GM12878 (cell line): ENCODE measurements around the gene C1GALT1. TPM values are rescaled to one million over a fixed set of nuclear protein-coding genes. Genes with fewer than 3 reads are reported as not detected.

Experiments used
- ATAC-seq: fragments of 200-7000 bp; cut with Tn5 transposase; 3 replicates; pipeline ENCODE4 v1.9.1; 2020; ENCODE audit warnings: mild to moderate bottlenecking, moderate library complexity
- BruUV-seq: library from RNA; stranded (reverse); fragments of 400-500 nt; replicated peaks from 2 replicates; lab custom pipeline; 2021; lab: Mats Ljungman, UMichigan
- CTCF ChIA-PET: fragments of 300-600 bp; sonication (Branson Sonifier 250); formaldehyde crosslinking; extraction: SDS; loops from one replicate; lab custom pipeline; 2021; ENCODE audit warnings: inconsistent platforms; lab: Yijun Ruan, JAX
- POLR2A ChIA-PET: fragments of 350-600 bp; formaldehyde crosslinking; extraction: SDS; loops from one replicate; lab custom pipeline; 2021; ENCODE audit warnings: inconsistent platforms; lab: Charles Lee
- RAD21 ChIA-PET: fragments of 300-600 bp; sonication (Branson Sonifier 250); formaldehyde crosslinking; loops from one replicate; lab custom pipeline; 2023; ENCODE audit warnings: antibody characterized with exemption; ENCODE audit not compliant: unreplicated experiment; lab: Charles Lee
- SMC1A ChIA-PET: fragments of 300-600 bp; sonication (Branson Sonifier 250); formaldehyde crosslinking; loops from one replicate; lab custom pipeline; 2023; ENCODE audit not compliant: unreplicated experiment, uncharacterized antibody; lab: Charles Lee
- DNase-seq: peaks from one replicate; pipeline ENCODE4 v3.0.0-alpha.2; 2011; ENCODE audit warnings: low read depth, low spot score
- FAIRE-seq: peaks from 3 replicates; lab custom pipeline; 2011; peaks lifted over from hg19 to GRCh38; lab: Jason Lieb, UNC
- H2AFZ ChIP-seq: 2 replicates; pipeline ENCODE4 v1.6.0; 2011; ENCODE audit warnings: low read depth, low read length, control low read depth; ENCODE audit not compliant: control insufficient read depth
- H3K27ac ChIP-seq: 2 replicates; pipeline ENCODE4 v1.5.1; 2011; ENCODE audit warnings: control low read depth; ENCODE audit not compliant: control insufficient read depth, insufficient read depth
- H3K27me3 ChIP-seq, 2 experiments: replicated peaks in 1 of 2; 2 replicates each; pipeline versions ENCODE4 v1.6.0 to v1.6.1; 2011; ENCODE audit warnings: low read length in 1 of 2; ENCODE audit not compliant: control insufficient read depth in 2 of 2, insufficient read depth in 2 of 2
- H3K36me3 ChIP-seq, 2 experiments: 2 replicates each; pipeline ENCODE4 v1.5.1; 2011; ENCODE audit warnings: low read length in 1 of 2; ENCODE audit not compliant: control insufficient read depth in 2 of 2, insufficient read depth in 2 of 2
- H3K4me1 ChIP-seq: 2 replicates; pipeline ENCODE4 v1.6.1; 2011; ENCODE audit warnings: mild to moderate bottlenecking, low read length, moderate library complexity, mixed read lengths; ENCODE audit not compliant: control insufficient read depth, insufficient read depth
- H3K4me2 ChIP-seq: 2 replicates; pipeline ENCODE4 v1.6.0; 2011; ENCODE audit warnings: control low read depth; ENCODE audit not compliant: control insufficient read depth, insufficient read depth
- H3K4me3 ChIP-seq: fragments of 200-600 bp; sonication (generic); 2 replicates; pipeline ENCODE4 v1.5.1; 2016
- H3K79me2 ChIP-seq: 2 replicates; pipeline ENCODE4 v1.6.0; 2011; ENCODE audit warnings: low read length; ENCODE audit not compliant: control insufficient read depth, insufficient read depth
- H3K9ac ChIP-seq: 2 replicates; pipeline ENCODE4 v1.8.0; 2011; ENCODE audit warnings: low read length, control low read depth, mixed read lengths; ENCODE audit not compliant: control insufficient read depth, insufficient read depth
- H3K9me3 ChIP-seq: replicated peaks from 3 replicates; pipeline ENCODE4 v1.5.1; 2011; ENCODE audit warnings: mild to moderate bottlenecking, low read length; ENCODE audit not compliant: control insufficient read depth, insufficient read depth
- H4K20me1 ChIP-seq: 2 replicates; pipeline ENCODE4 v1.6.0; 2011; ENCODE audit not compliant: control insufficient read depth, insufficient read depth
- BMI1 ChIP-seq: fragments of 450-650 bp; IDR thresholded peaks from 2 replicates; pipeline ENCODE4 v1.6.1; 2016; ENCODE audit warnings: mild to moderate bottlenecking, moderate library complexity, borderline replicate concordance
- CBFB ChIP-seq: IDR thresholded peaks from 2 replicates; pipeline ENCODE4 v1.6.1; 2016; ENCODE audit warnings: antibody characterized with exemption, low read depth
- EED ChIP-seq: sonication (generic); IDR thresholded peaks from 2 replicates; pipeline ENCODE4 v1.6.1; 2016; ENCODE audit warnings: antibody characterized with exemption, low read depth
- EGR1 ChIP-seq, 2 experiments: IDR thresholded peaks; 1 replicate in 1 of 2; 2 replicates in 1 of 2; pipeline ENCODE4 v1.6.1; 2011 to 2012; ENCODE audit warnings: low read depth in 2 of 2, low read length in 2 of 2, borderline replicate concordance in 1 of 2, mild to moderate bottlenecking in 1 of 2, moderate library complexity in 1 of 2
- KAT2A ChIP-seq: conservative IDR thresholded peaks from 2 replicates; pipeline ENCODE4 v1.6.1; 2011; ENCODE audit warnings: low read depth, low read length; ENCODE audit not compliant: control insufficient read depth
- KDM1A ChIP-seq: fragments of 200-600 bp; sonication (generic); IDR thresholded peaks from 2 replicates; pipeline ENCODE4 v1.6.1; 2016; ENCODE audit warnings: borderline replicate concordance
- MEF2A ChIP-seq: IDR thresholded peaks from 2 replicates; pipeline ENCODE4 v1.6.1; 2011; ENCODE audit warnings: low read depth, mild to moderate bottlenecking, low read length, moderate library complexity; ENCODE audit not compliant: insufficient read depth
- MXI1 ChIP-seq: fragments of 150-350 bp; IDR thresholded peaks from 2 replicates; pipeline ENCODE4 v1.6.1; 2011; ENCODE audit warnings: low read depth, mild to moderate bottlenecking, inconsistent platforms, low read length, improper control_type of control experiment
- STAT3 ChIP-seq: IDR thresholded peaks from 2 replicates; pipeline ENCODE4 v1.6.1; 2011; ENCODE audit warnings: low read depth, low read length, improper control_type of control experiment
- WRNIP1 ChIP-seq: IDR thresholded peaks from 2 replicates; pipeline ENCODE4 v1.6.1; 2011; ENCODE audit warnings: low read depth, low read length, improper control_type of control experiment, borderline replicate concordance
- WGBS: methylation state at CpG from one replicate; pipeline ENCODE4 v1.1.6; 2016; ENCODE audit warnings: low lambda C conversion rate; ENCODE audit not compliant: insufficient replicate concordance, insufficient coverage; ENCODE audit errors: missing lambda C conversion rate; 5-methylcytosine and 5-hydroxymethylcytosine counted together
- in situ Hi-C: fragments of 300-500 bp; cut with MboI; formaldehyde crosslinking; loops from 9 replicates; pipeline ENCODE4 v1.14.3; 2018; ENCODE audit warnings: mixed read lengths
- intact Hi-C: fragments of 100-400 bp; cut with micrococcal nuclease; formaldehyde crosslinking; loops from one replicate; pipeline ENCODE4 v1.14.2; 2022; ENCODE audit not compliant: unreplicated experiment
- polyA plus RNA-seq, 11 experiments: library from polyadenylated mRNA; depleted of rRNA in 4 of 11; unstranded in 6 of 11; stranded (reverse) in 5 of 11; fragments of >200 nt; fragmentation: Nextera tagmentation in 4 of 11; fragmentation: Illumina TruSeq in 1 of 11; extraction: Ambion mirVana in 4 of 11; extraction: Trizol in 1 of 11; gene quantifications; 1 replicate in 1 of 11; 2 replicates in 10 of 11; pipeline versions ENCODE4 v1.2.1 to v1.2.3, GENCODE V29; 2011 to 2016; ENCODE audit warnings: inconsistent platforms in 2 of 11, missing spikeins in 2 of 11, low read depth in 1 of 11
- total RNA-seq, 4 experiments: library from RNA; depleted of rRNA in 3 of 4; stranded (reverse); fragments of >200 nt in 3 of 4; fragmentation: Illumina TruSeq in 1 of 4; extraction: Trizol in 1 of 4; gene quantifications; 2 replicates each; pipeline versions ENCODE4 v1.2.1 to v1.2.3, GENCODE V29; 2013 to 2021
- TF ChIP-seq, protein P1 (sequence below): fragments of 150-350 bp; IDR thresholded peaks from 2 replicates; pipeline ENCODE4 v1.6.1; 2016; ENCODE audit warnings: low read depth, low read length

Gene C1GALT1
- total and polyA plus RNA-seq, 10 of the 15 experiments (the other 5 are each of a cell fraction or from before 2014, with no cell fraction given), result 1.6 to 25.0 (median 8.5) TPM

- TF ChIP-seq BMI1 (no peak), KAT2A (no peak), STAT3 (no peak), WRNIP1 (no peak), EED (no peak), KDM1A (no peak)
- TF ChIP-seq, protein P1, sequence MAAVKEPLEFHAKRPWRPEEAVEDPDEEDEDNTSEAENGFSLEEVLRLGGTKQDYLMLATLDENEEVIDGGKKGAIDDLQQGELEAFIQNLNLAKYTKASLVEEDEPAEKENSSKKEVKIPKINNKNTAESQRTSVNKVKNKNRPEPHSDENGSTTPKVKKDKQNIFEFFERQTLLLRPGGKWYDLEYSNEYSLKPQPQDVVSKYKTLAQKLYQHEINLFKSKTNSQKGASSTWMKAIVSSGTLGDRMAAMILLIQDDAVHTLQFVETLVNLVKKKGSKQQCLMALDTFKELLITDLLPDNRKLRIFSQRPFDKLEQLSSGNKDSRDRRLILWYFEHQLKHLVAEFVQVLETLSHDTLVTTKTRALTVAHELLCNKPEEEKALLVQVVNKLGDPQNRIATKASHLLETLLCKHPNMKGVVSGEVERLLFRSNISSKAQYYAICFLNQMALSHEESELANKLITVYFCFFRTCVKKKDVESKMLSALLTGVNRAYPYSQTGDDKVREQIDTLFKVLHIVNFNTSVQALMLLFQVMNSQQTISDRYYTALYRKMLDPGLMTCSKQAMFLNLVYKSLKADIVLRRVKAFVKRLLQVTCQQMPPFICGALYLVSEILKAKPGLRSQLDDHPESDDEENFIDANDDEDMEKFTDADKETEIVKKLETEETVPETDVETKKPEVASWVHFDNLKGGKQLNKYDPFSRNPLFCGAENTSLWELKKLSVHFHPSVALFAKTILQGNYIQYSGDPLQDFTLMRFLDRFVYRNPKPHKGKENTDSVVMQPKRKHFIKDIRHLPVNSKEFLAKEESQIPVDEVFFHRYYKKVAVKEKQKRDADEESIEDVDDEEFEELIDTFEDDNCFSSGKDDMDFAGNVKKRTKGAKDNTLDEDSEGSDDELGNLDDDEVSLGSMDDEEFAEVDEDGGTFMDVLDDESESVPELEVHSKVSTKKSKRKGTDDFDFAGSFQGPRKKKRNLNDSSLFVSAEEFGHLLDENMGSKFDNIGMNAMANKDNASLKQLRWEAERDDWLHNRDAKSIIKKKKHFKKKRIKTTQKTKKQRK, result no peak
Measured at GRCh38 chr7:7237978-7238267, 55.6 kb downstream of the C1GALT1 start (continued).

DNA sequence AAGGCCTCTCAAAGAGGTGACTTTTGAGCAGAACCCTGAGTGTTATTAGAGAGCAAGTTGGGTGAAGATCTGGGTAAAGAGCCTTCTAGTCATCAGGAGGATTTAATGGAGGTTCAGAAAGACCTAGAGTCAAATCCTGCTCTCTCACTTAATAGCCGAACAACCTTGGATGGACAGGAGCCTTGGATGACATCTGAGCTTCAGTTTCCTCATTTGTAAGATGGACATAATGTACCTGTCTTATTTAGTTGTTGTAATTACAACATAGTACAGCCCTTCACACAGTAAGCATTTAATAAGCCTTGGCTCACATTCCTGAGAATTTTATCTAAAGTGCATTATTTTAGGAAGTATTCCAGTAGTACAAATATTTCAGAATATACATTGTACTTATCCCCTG lies 57.0 kb downstream of the C1GALT1 start:
- Histone ChIP-seq H3K4me2 (no peak overlapping the region), H3K27me3 (no peaks in the 10 kb centered on the region), H3K36me3 (peaks cover 0 to 18% of the 10 kb centered on the region in 2 experiments; a peak in 1 of 4 replicates), H3K9ac (no peak overlapping the region), H3K4me1 (no peaks in the 10 kb centered on the region), H3K27ac (no peak overlapping the region), H3K79me2 (no peaks in the 10 kb centered on the region), H3K4me3 (no peak overlapping the region), H4K20me1 (no peaks in the 10 kb centered on the region), H2AFZ (no peak overlapping the region), H3K9me3 (no peaks in the 10 kb centered on the region)
- CTCF ChIA-PET, result interaction anchor here (0.9 kb wide), 1 partner anchor 57 kb away, joined by 3 read pairs; the partner anchor contains the start of gene C1GALT1
- WGBS, result 95% methylated on average over 1 of the region's 1 CpG
- TF ChIP-seq MXI1 (no peak), MEF2A (no peak), CBFB (no peak), EGR1 (IDR thresholded peaks at IDR 0.05; ENCODE audit: borderline replicate concordance in 1 of 2, low read depth in 2 of 2, low read length in 2 of 2) (no peak)
- ATAC-seq (no peak), FAIRE-seq (no peak), DNase-seq (no peak)
- intact Hi-C loops (no loop called here), in situ Hi-C loops (no loop called here)
- no TSS peak for BruUV-seq
- SMC1A ChIA-PET, result interaction anchor here (1.0 to 1.4 kb wide), 2 partner anchors 16 to 45 kb away, joined by 3 to 6 read pairs; no protein-coding TSS in a partner anchor
- RAD21 ChIA-PET, result no interaction called here
- POLR2A ChIA-PET, result no interaction called here
